Neural progenitor cell (in vitro differentiated cells): ENCODE data around the gene DZIP1. TPM values are rescaled to one million over a fixed set of nuclear protein-coding genes. Genes with fewer than 3 reads are reported as not detected.

Experiments
- DNase-seq: peaks from one replicate; pipeline ENCODE4 v3.0.0-alpha.2; 2016; ENCODE audit warnings: low spot score
- H2AFZ ChIP-seq: fragments of 200-600 bp; sonication (generic); replicated peaks from 2 replicates; pipeline ENCODE4 v1.6.1; 2016; ENCODE audit warnings: antibody characterized with exemption
- H3F3A ChIP-seq: fragments of 200-600 bp; sonication (generic); 2 replicates; pipeline ENCODE4 v1.6.1; 2016; ENCODE audit warnings: antibody characterized with exemption, low read depth
- H3K27ac ChIP-seq: fragments of 200-600 bp; sonication (generic); 2 replicates; pipeline ENCODE4 v1.5.1; 2016; ENCODE audit warnings: mild to moderate bottlenecking
- H3K27me3 ChIP-seq: fragments of 200-600 bp; sonication (generic); 2 replicates; pipeline ENCODE4 v1.6.1; 2016; ENCODE audit warnings: mild to moderate bottlenecking, moderate library complexity
- H3K36me3 ChIP-seq: fragments of 200-600 bp; sonication (generic); 2 replicates; pipeline ENCODE4 v1.5.1; 2016
- H3K4me1 ChIP-seq: fragments of 200-600 bp; sonication (generic); 2 replicates; pipeline ENCODE4 v1.6.1; 2016; ENCODE audit warnings: mixed run types
- H3K4me2 ChIP-seq: fragments of 200-600 bp; sonication (generic); 2 replicates; pipeline ENCODE4 v1.6.1; 2016
- H3K4me3 ChIP-seq: fragments of 200-600 bp; sonication (generic); 2 replicates; pipeline ENCODE4 v1.5.1; 2016
- H3K79me2 ChIP-seq: fragments of 200-600 bp; sonication (generic); 2 replicates; pipeline ENCODE4 v1.6.1; 2016; ENCODE audit warnings: low read depth
- H3K9ac ChIP-seq: fragments of 200-600 bp; sonication (generic); 2 replicates; pipeline ENCODE4 v1.6.1; 2016
- H3K9me3 ChIP-seq: fragments of 200-600 bp; sonication (generic); 2 replicates; pipeline ENCODE4 v1.5.1; 2016; ENCODE audit warnings: low read depth
- H4K20me1 ChIP-seq: fragments of 200-600 bp; sonication (generic); 2 replicates; pipeline ENCODE4 v1.6.1; 2016; ENCODE audit warnings: low read depth
- H3K27ac Mint-ChIP-seq: 3 replicates; pipeline ENCODE4 v1.8.0; 2021; ENCODE audit warnings: mixed read lengths
- H3K27me3 Mint-ChIP-seq: 2 replicates; pipeline ENCODE4 v1.8.0; 2022; ENCODE audit warnings: low read depth, mild to moderate bottlenecking, inconsistent platforms, moderate library complexity, mixed read lengths; ENCODE audit not compliant: insufficient read depth
- H3K36me3 Mint-ChIP-seq: 3 replicates; pipeline ENCODE4 v1.8.0; 2021; ENCODE audit warnings: mixed read lengths
- H3K4me1 Mint-ChIP-seq: 3 replicates; pipeline ENCODE4 v1.8.0; 2021; ENCODE audit warnings: mixed read lengths
- H3K4me3 Mint-ChIP-seq: 3 replicates; pipeline ENCODE4 v1.8.0; 2021; ENCODE audit warnings: mild to moderate bottlenecking, moderate library complexity, mixed read lengths
- H3K9me3 Mint-ChIP-seq: 3 replicates; pipeline ENCODE4 v1.8.0; 2020; ENCODE audit warnings: mixed read lengths
- CTCF ChIP-seq: fragments of 200-600 bp; sonication (generic); IDR thresholded peaks from 2 replicates; pipeline ENCODE4 v1.5.1; 2017; ENCODE audit warnings: antibody characterized with exemption, mild to moderate bottlenecking
- EZH2 ChIP-seq: fragments of 200-600 bp; sonication (generic); IDR thresholded peaks from 2 replicates; pipeline ENCODE4 v1.6.1; 2017; ENCODE audit warnings: antibody characterized with exemption, mild to moderate bottlenecking, moderate library complexity
- EZH2phosphoT487 ChIP-seq: fragments of 200-600 bp; sonication (generic); IDR thresholded peaks from 2 replicates; pipeline ENCODE4 v1.6.1; 2017; ENCODE audit warnings: antibody characterized with exemption
- total RNA-seq: library from RNA; depleted of rRNA; stranded (reverse); fragments of >200 nt; gene quantifications from 2 replicates; pipeline ENCODE4 v1.2.3, GENCODE V29; 2015; ENCODE audit warnings: low replicate concordance

The DZIP1 gene
- total RNA-seq, 1 donor from 2014 or later, result 70.4 TPM

- H3K27ac Mint-ChIP-seq, result no peak overlapping the region
- no peaks in the 10 kb centered on the region for H3K9me3 Mint-ChIP-seq
- H3K4me1 ChIP-seq, result no peaks in the 10 kb centered on the region
- no peak overlapping the region for H3K4me3 ChIP-seq
- H3K9ac ChIP-seq, result no peak overlapping the region
- DNase-seq, result no peak
- H3K36me3 Mint-ChIP-seq, result peaks cover 27% of the 10 kb centered on the region
- H3F3A ChIP-seq, result no peaks in the 10 kb centered on the region
- no peaks in the 10 kb centered on the region for H4K20me1 ChIP-seq
- no peak overlapping the region for H2AFZ ChIP-seq
- H3K27me3 Mint-ChIP-seq, result no peaks in the 10 kb centered on the region
- H3K9me3 ChIP-seq, result no peaks in the 10 kb centered on the region
- H3K27me3 ChIP-seq, result no peaks in the 10 kb centered on the region
- H3K4me1 Mint-ChIP-seq, result no peaks in the 10 kb centered on the region
- no peak overlapping the region for H3K4me2 ChIP-seq
- no peak overlapping the region for H3K4me3 Mint-ChIP-seq
- H3K36me3 ChIP-seq, result peaks cover 7% of the 10 kb centered on the region
- H3K79me2 ChIP-seq, result no peaks in the 10 kb centered on the region
- TF ChIP-seq EZH2 (no peak), EZH2phosphoT487 (no peak), CTCF (no peak)
- H3K27ac ChIP-seq, result no peak overlapping the region
These were observed 40.5 kb downstream of the DZIP1 start for GRCh38 chr13:95603887-95604555.

GRCh38 chr13:95601906-95602305 is 42.6 kb downstream of the DZIP1 start:
- Histone ChIP-seq H3K4me2 (no peak overlapping the region), H3K27ac (no peak overlapping the region), H2AFZ (no peak overlapping the region), H3K4me1 (no peaks in the 10 kb centered on the region), H3K79me2 (no peaks in the 10 kb centered on the region), H3K9me3 (no peaks in the 10 kb centered on the region), H3K36me3 (peaks cover 7% of the 10 kb centered on the region), H3K9ac (no peak overlapping the region), H3K4me3 (no peak overlapping the region), H3K27me3 (no peaks in the 10 kb centered on the region), H3F3A (no peaks in the 10 kb centered on the region), H4K20me1 (no peaks in the 10 kb centered on the region)
- Mint-ChIP-seq H3K4me3 (no peak overlapping the region), H3K27me3 (no peaks in the 10 kb centered on the region), H3K4me1 (no peaks in the 10 kb centered on the region), H3K36me3 (peaks cover 23% of the 10 kb centered on the region), H3K9me3 (no peaks in the 10 kb centered on the region), H3K27ac (peak overlapping the region; percentile 55)
- TF ChIP-seq EZH2phosphoT487 (no peak), EZH2 (no peak), CTCF (no peak)
- no peak for DNase-seq

GRCh38 chr13:95601216-95601615 is 43.3 kb downstream of the DZIP1 start:
- Histone ChIP-seq H3K4me1 (no peaks in the 10 kb centered on the region), H3K27me3 (no peaks in the 10 kb centered on the region), H3F3A (no peaks in the 10 kb centered on the region), H3K9me3 (no peaks in the 10 kb centered on the region), H4K20me1 (no peaks in the 10 kb centered on the region), H2AFZ (no peak overlapping the region), H3K4me2 (no peak overlapping the region), H3K36me3 (peaks cover 7% of the 10 kb centered on the region), H3K4me3 (no peak overlapping the region), H3K27ac (no peak overlapping the region), H3K79me2 (no peaks in the 10 kb centered on the region), H3K9ac (no peak overlapping the region)
- Mint-ChIP-seq H3K4me1 (no peaks in the 10 kb centered on the region), H3K9me3 (no peaks in the 10 kb centered on the region), H3K36me3 (peaks cover 22% of the 10 kb centered on the region), H3K27me3 (no peaks in the 10 kb centered on the region), H3K27ac (no peak overlapping the region), H3K4me3 (no peak overlapping the region)
- TF ChIP-seq EZH2phosphoT487 (no peak), EZH2 (no peak), CTCF (no peak)
- DNase-seq, result no peak
